ELR (cell line): Measurements from ENCODE around the gene MBL2.
A peak's percentile ranks its signal among the peaks of the same experiment; 100 is the strongest.

ENCODE experiments used
- DNase-seq: peaks from one replicate; pipeline ENCODE4 v3.0.0-alpha.2; 2015; ENCODE audit warnings: low read depth

Gene MBL2

GRCh38 chr10:52740155-52740549 lies 32.4 kb downstream of the MBL2 start:
- DNase-seq, result no peak

GRCh38 chr10:52739380-52740154 lies 33.0 kb downstream of the MBL2 start:
- DNase-seq, result no peak

- no peak for DNase-seq
Measured at GRCh38 chr10:52738951-52739350, 33.6 kb downstream of the MBL2 start.

- peak; percentile 60 for DNase-seq
Measured at GRCh38 chr10:52729271-52730104, 43.1 kb downstream of the MBL2 start.

GRCh38 chr10:52720018-52720417 lies 52.6 kb downstream of the MBL2 start:
- no peak for DNase-seq
